Colonic mucosa (tissue), 4 donors: ENCODE results near the gene GNAT1. TPM values are rescaled to one million over a fixed set of nuclear protein-coding genes. Genes with fewer than 3 reads are reported as not detected.

Experiments used
- DNase-seq: peaks from one replicate; pipeline ENCODE4 v3.0.0-alpha.2; 2020
- H3K27ac ChIP-seq: fragments of 200-600 bp; one replicate; pipeline ENCODE4 v1.8.0; 2021
- H3K27me3 ChIP-seq: fragments of 200-600 bp; one replicate; pipeline ENCODE4 v1.8.0; 2021
- H3K36me3 ChIP-seq: fragments of 200-600 bp; one replicate; pipeline ENCODE4 v1.8.0; 2021
- H3K4me1 ChIP-seq: fragments of 200-600 bp; one replicate; pipeline ENCODE4 v1.8.0; 2021; ENCODE audit warnings: mild to moderate bottlenecking
- H3K4me3 ChIP-seq: fragments of 200-600 bp; one replicate; pipeline ENCODE4 v1.8.0; 2021
- H3K9ac ChIP-seq, 2 donors: one replicate each; pipeline ENCODE4 v1.7.0; 2013; ENCODE audit warnings: control low read depth in 2 of 2, low read depth in 2 of 2, low read length in 2 of 2
- H3K9me3 ChIP-seq: fragments of 200-600 bp; one replicate; pipeline ENCODE4 v1.8.0; 2021
- intact Hi-C: fragments of 100-400 bp; cut with DNase I; formaldehyde crosslinking; loops from one replicate; pipeline ENCODE4 v1.14.1; 2022
- total RNA-seq, 2 donors: library from RNA; stranded (reverse); fragmentation: NEBNext Ultra II Directional in 1 of 2; extraction: Animal tissue kit (Norgen Biotek cat#: 25700) in 1 of 2; gene quantifications; one replicate each; pipeline ENCODE4 v1.2.1, GENCODE V29; 2021
- TF ChIP-seq, protein P1 (sequence below): fragments of 200-600 bp; IDR thresholded peaks from one replicate; pipeline ENCODE4 v1.8.0; 2022; ENCODE audit warnings: antibody characterized with exemption, mild to moderate bottlenecking
- donor health status: healthy.
- donor health status: DM: no; HTN: no; CAD: no.
- donor health status: DM: no; HTN: no; CAD: no.

The GNAT1 gene
- total RNA-seq, 2 donors from 2014 or later = not detected

- Histone ChIP-seq H3K27ac (no peak overlapping the region), H3K27me3 (no peaks in the 10 kb centered on the region), H3K4me1 (no peaks in the 10 kb centered on the region), H3K9ac (no peak overlapping the region), H3K9me3 (no peaks in the 10 kb centered on the region), H3K4me3 (no peak overlapping the region), H3K36me3 (no peaks in the 10 kb centered on the region)
- DNase-seq = no peak
- intact Hi-C loops = no loop called here
- TF ChIP-seq, protein P1, sequence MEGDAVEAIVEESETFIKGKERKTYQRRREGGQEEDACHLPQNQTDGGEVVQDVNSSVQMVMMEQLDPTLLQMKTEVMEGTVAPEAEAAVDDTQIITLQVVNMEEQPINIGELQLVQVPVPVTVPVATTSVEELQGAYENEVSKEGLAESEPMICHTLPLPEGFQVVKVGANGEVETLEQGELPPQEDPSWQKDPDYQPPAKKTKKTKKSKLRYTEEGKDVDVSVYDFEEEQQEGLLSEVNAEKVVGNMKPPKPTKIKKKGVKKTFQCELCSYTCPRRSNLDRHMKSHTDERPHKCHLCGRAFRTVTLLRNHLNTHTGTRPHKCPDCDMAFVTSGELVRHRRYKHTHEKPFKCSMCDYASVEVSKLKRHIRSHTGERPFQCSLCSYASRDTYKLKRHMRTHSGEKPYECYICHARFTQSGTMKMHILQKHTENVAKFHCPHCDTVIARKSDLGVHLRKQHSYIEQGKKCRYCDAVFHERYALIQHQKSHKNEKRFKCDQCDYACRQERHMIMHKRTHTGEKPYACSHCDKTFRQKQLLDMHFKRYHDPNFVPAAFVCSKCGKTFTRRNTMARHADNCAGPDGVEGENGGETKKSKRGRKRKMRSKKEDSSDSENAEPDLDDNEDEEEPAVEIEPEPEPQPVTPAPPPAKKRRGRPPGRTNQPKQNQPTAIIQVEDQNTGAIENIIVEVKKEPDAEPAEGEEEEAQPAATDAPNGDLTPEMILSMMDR = no peak
Measured at GRCh38 chr3:50217681-50218080, 26.3 kb downstream of the GNAT1 start.

- Histone ChIP-seq H3K4me3 (no peak overlapping the region), H3K36me3 (no peaks in the 10 kb centered on the region), H3K27me3 (no peaks in the 10 kb centered on the region), H3K9me3 (no peaks in the 10 kb centered on the region), H3K9ac (no peak overlapping the region), H3K27ac (no peak overlapping the region), H3K4me1 (no peaks in the 10 kb centered on the region)
- TF ChIP-seq, protein P1 = no peak
- intact Hi-C loops = no loop called here
- no peak for DNase-seq
Measured at GRCh38 chr3:50218448-50218847, 27.0 kb downstream of the GNAT1 start.

DNA sequence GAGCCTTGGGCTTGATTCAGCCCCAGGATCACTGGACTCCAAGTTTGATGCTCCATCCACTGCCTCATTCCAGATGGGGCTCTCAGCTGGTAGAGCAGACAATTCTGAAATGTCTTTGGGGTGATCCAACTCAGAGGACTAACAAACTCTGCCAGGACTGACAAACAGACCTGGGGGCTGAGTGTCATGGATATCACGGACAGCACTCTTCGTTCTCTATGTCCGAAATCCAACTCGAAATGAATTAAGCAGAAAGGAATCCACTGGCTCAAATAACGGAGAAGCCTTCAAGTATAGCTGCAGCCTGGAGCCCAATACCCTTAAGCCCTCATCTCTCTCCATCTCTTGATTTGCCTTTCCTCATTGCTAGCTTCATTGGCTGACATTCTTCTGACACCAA is 27.9 kb downstream of the GNAT1 start:
- no peak for DNase-seq
- TF ChIP-seq, protein P1 = no peak
- Histone ChIP-seq H3K27me3 (no peaks in the 10 kb centered on the region), H3K4me3 (no peak overlapping the region), H3K36me3 (no peaks in the 10 kb centered on the region), H3K4me1 (no peaks in the 10 kb centered on the region), H3K27ac (no peak overlapping the region), H3K9me3 (no peaks in the 10 kb centered on the region), H3K9ac (no peak overlapping the region)
- intact Hi-C loops = no loop called here

GRCh38 chr3:50220109-50220508 is 28.7 kb downstream of the GNAT1 start:
- Histone ChIP-seq H3K27me3 (no peaks in the 10 kb centered on the region), H3K36me3 (no peaks in the 10 kb centered on the region), H3K4me1 (no peaks in the 10 kb centered on the region), H3K27ac (no peak overlapping the region), H3K9me3 (no peaks in the 10 kb centered on the region), H3K4me3 (no peak overlapping the region), H3K9ac (no peak overlapping the region)
- intact Hi-C loops = no loop called here
- no peak for DNase-seq
- TF ChIP-seq, protein P1 = no peak

DNA sequence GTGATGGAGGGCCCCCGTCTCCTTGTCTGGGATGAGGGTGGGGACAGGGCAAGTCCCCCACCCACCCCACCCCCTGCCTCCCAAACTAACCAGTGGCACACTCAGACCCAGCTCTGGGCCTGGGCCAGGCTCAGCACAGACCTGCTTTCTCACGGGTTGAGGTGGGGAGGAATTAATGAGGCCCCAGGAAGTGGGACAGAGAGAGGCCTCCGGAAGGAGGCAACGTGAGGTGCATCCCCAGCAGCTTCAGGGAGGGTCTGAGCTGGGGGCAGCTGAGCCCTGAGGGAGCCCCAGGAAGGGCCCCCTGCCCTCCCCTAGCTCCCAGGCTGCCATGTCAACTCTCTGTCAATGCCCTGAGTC is 29.6 kb downstream of the GNAT1 start:
- Histone ChIP-seq H3K4me1 (no peaks in the 10 kb centered on the region), H3K9ac (no peak overlapping the region), H3K27ac (no peak overlapping the region), H3K4me3 (no peak overlapping the region), H3K36me3 (no peaks in the 10 kb centered on the region), H3K27me3 (no peaks in the 10 kb centered on the region), H3K9me3 (no peaks in the 10 kb centered on the region)
- intact Hi-C loops = no loop called here
- DNase-seq = no peak
- TF ChIP-seq, protein P1 = no peak
